HG03159 (cell line): ENCODE data around the gene LIMS2.

Experiments used
- ATAC-seq: cut with Tn5 transposase; IDR thresholded peaks from one replicate; pipeline ENCODE4 v1.9.1; 2021; ENCODE audit warnings: mild to moderate bottlenecking, moderate library complexity; ENCODE audit not compliant: unreplicated experiment

The LIMS2 gene

DNA sequence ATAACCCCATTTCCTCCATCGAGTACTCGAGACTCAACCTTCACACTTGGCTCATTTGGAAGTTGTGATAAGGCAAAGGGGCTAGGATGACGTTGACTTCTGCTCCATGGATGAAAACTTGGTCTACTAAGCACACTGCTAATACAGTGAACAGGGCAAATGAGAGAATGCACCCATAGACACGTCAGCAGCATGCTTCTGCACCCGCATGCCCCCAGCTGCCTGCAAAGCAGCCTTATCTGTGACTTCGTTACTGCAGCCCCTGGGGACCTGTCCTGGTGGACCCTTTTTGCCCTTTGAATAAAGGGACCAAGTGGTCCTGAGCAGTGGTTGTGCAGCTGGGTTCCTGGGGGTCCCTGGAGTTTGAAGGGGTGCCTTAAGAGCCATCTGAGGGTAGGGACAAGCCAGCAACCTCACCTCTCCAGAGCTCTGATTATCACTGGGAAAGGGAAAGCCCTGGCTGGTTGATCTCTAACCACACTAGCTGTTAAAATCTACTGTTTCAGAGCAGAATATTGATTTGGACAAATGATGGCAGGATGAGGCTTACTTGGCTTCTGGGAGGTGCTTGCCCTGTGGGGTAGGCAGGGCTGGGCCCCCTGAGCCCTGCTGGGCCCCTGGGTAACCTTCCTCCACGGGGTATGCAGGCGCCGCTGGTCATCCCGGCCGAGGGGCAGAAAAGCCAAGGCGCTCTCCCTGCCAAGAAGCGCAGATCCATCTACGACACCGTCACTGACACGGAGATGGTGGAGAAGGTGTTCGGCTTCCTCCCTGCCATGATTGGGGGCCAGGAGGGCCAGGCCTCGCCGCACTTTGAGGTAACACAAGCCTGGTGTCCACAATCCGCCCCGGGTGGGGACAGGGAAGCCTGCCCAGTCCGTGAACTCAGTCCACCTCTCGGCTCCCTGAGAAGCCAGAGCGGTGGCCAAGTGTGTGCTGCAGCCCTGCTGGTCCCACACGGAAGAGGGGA is 67.0 kb downstream of the LIMS2 start:
- ATAC-seq: no peak

DNA sequence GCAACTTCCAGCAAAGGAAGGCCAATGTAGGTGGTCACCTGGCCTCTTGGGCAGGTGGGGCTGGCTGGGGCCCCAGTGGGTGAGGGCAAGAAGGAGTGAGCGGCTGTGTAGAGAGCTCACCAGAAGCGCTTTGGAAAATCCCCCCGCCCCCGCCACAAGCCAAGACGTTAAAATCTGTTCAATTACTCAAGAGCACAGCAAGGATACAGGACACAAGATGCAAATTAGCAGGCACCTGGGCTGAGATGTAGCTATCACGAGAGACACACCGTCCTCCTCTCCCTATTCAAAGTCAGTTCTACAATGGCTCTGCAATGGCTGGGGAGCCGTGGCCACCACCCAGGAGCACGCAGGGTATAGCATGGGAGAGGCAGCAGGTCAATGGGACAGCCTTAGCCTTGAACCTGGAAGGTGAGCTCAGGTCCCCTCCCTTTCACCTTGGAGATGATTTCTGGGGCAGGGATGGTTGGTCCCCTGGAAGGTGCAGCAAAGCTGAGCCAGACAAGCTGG is 67.9 kb downstream of the LIMS2 start:
- no peak for ATAC-seq

DNA sequence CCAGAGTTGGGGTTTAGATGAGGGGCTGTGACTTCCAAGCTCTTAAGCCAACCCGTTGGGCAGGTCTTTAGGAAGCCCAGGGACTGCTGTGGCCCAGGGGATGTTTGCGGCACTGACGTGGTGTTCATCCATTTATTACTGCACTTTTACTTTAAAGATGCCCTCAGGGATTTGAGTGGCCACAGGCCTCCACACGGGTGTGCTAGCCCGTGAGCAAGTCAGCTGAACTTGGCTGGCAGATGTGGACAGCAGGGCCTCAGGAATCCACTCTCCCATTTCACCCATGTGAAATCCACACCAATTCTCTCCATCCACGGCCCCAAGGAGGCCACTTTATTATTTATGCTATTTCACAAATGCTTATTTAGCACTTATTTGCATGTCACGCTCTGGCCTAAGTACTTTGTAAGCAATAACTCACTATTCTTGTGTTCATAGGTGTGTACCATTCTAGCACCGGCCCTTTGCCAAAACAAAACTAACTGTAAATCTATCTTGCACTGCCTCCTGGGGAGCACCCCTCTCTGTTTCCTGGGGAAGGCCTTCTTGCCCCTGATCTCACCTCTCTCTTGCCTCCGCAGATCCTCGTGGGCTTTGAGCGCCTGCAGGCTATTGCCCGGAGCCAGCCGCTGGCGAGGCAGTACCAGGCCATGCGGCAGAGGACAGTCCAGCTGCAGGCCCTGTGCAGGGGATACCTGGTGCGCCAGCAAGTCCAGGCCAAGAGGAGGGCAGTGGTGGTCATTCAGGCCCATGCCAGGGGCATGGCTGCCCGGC is 68.5 kb downstream of the LIMS2 start:
- ATAC-seq: no peak

DNA sequence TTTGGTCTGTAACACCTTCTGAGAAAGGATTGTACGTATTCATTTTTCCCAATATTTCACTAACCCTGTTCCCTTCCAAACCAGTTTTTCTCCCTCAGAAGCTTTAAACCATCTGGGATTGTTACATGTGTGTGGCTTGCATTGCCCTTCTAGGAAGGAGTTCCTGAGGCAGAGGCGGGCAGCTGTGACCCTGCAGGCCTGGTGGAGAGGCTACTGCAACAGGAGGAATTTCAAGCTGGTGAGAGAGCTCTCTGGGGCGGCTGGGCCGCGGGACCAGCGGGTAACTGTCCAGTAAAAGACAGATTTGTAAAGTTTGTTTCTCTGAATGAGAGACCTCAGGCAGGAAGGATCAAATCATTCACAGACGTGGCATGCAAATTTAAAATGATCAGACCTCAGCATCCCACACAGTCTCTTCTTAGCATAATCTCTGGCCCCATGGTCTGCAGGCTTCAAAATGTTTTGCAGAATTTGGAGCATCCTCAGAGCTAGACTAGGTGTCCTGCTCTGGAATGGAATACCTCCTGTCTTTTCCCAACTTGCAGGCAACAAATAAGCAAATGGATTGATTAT is 69.6 kb downstream of the LIMS2 start:
- no peak for ATAC-seq

DNA sequence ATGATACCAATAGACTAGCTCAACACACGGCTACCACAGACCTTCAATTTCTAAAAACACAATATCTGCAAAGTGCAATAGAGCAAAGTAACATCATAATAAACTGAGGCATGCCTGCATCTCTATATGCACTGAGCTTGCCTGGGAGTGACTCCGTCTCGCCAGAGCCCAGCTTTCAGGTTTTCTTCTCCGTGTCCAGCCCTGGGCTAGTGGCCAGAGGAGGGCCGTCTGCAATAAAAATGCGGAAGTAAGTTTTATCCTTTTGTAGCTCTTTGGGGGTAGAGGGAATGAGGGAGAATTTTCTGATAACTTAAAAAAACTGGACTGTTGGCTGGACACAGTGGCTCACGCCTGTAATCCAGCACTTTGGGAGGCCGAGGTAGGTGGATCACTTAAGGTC is 70.3 kb downstream of the LIMS2 start:
- no peak for ATAC-seq

DNA sequence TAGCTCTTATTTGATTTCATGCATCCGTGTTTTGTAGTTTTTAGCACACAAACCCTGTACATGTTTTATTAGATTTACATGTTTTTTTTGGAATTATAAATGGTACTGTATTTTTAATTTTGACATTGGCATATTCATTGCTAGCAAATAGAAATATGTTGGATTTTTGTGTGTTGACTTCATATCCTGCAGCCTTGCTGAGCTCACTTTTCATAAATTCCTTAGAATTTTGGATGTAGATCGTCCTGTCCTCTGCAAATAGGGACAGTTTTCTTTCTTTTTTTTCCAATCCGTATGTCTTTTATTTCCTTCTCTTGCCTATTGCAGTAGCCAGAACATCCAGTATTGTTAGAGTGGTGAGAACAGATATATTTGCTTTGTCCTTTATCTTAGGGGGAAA is 76.1 kb downstream of the LIMS2 start:
- no peak for ATAC-seq

DNA sequence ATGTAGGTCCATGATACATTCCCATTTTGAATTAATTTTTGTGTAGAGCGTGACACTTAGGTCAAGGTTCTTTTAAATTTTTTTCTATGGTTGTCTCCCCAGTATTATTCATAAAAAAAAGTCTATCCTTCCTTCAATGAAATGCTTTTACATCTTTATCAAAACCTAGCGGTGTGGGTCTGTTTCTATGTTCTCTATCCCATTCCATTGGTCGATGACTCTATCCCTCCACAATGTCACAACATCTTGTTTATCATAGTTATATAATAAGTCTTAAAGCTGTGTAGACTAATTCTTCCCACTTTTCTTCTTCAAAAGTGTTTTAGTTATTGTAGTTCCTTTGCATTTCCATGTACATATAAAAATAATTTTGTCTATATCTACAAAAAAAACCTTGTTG is 76.6 kb downstream of the LIMS2 start:
- ATAC-seq: no peak

DNA sequence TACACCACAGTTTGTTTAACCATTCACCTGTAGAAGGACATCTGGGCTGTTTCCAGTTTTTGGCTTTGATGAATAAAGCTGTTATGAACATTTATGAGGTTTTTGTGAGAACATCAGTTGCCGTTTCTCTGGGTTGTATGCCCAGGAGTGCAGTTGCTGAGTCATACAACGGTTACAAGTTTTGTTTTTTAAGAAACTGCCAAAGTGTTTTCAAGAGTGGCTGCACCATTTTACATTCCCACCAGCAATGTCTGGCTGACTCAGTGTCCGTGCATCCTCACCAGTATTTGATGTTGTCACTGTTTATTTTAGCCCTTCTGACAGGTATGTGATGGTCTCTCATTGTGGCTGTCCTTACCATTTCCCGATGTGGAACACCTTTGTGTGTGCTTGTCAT is 77.3 kb downstream of the LIMS2 start:
- ATAC-seq: no peak

DNA sequence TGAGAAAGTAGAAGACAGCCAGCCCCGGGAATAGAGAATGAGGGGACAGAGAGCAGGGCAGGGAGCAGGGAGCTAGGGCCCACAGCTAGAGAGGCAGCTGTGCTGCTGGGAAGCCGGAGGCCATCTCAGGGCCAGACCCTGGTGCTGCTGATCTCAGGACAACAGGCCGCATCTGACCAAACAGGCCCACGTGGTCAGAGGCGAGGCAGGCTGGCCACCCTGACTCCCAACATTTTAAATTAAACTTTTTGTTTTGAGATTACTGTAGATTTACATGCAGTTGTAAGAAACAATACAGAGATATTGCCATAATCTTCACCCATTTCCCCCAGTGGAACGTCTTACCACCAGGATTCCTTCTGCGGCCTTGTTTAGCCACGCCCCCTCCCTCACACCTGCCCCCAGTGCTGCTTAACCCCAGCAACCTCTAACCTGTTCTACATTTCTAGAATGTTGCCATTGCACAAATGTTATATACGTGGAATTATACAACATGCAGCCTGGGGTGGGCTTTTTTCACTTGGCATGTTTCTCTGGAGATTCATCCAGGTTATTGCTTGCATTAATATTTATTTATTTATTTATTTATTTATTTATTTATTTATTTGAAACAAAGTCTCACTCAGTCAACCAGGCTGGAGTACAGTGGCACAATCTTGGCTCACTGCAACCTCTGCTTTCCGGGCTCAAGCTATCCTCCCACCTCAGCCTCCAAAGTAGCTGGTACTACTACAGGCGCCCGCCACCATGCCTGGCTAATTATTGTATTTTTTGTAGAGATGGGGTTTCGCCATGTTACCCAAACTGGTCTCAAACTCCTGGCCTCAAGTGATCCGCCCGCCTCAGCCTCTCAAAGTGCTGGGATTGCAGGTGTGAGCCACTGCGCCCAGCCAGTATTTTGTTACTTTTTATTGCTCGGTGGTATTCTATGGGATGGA is 78.0 kb downstream of the LIMS2 start:
- no peak for ATAC-seq

DNA sequence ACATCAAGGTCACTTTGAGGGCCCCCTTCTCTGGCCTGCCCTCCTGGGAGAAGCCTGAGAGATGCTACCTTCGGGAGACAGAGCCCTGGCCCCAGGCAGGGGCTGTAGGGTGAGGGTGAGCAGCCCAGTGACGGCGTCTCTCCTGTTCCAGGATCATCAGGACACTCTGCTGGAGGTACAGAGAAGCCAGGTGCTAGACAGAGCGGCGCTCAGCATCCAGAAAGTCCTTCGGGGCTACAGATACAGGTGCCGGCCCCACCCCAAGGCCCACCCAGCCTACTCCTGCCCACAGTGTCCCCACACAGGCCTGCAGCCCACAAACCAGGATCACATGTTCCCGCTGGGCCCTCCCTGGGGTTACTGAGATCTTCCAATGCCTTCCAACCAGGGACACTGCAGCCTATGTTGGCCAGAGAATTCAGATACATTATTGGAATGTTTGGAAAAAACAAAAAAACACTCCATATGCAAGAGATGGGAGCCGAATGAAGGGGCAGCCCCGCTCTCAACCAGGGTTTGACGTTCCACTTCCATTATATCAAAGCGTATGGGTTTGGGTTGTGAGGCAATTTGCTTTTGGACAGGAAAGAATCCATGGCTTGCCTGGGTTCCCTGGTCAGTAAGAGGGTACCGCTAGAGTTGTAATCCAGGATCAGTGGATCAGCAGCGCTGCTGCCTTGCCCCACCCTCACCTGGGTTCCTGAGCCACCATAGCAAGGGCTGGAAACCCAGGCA is 78.9 kb downstream of the LIMS2 start:
- no peak for ATAC-seq

DNA sequence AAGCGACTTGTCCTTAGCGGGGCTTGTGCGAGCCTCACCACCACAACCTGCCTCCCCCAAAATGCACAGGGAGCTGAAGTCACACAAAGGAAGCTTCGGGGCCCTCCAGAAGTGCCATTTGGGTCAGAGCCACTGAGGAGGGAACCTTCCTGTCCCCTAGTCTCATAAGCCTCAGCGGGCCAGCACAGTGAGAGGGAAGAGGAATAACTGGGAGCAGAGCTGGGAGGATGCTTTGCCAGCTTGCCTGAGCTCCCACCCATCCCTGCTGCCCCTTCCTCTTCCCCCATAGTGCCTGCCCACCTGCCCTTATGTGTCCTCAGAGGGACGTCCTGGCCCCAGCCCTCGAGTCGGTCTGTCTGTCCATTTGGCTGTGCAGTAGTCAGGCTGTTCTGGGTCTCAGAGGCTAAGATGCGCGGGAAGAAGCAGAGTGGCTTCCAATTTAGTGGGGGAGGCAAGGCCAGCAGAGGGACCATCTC is 81.2 kb downstream of the LIMS2 start:
- ATAC-seq: no peak

DNA sequence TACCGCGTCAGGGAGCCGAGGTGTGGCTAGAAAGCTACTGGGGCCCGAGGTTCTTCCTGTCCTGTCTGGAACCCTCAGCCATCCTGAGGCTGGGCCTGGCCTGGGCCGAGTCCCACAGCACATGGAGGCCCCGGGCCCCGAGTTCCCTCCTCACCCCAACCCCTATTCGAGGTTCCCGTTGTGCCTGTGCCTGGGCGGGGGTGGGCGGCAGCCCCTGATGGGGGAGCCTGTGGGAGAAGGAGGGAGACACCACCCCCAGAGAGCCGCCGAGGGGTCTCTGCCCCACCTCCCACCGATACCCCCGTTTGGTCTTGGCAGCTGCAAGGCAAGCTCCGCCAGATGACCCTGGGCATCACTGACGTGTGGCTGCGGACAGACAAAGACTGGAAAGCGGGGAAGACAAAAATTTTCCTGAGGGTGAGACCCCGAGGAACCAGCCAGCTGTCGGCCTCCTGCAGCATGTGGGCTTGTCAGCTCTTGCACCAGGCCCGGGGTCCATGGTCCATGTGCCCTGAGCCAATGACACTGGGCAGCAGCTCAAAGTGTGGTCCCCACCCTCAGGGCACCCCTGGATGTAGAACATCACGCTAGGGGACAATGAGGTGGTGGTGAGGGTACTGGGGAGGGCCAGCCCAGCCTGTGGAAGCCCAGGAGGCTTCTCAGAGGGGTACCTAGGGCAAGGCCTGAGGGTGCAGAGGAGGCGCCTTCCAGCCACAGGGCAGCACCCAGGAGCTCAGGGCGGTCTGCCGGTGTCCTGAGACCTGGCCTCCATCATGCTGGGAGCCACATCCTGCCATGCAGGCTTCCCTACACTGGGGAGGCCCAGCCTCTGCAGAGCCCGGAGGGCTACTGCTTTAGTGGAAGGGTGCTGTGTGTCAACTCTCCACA is 81.9 kb downstream of the LIMS2 start:
- no peak for ATAC-seq

DNA sequence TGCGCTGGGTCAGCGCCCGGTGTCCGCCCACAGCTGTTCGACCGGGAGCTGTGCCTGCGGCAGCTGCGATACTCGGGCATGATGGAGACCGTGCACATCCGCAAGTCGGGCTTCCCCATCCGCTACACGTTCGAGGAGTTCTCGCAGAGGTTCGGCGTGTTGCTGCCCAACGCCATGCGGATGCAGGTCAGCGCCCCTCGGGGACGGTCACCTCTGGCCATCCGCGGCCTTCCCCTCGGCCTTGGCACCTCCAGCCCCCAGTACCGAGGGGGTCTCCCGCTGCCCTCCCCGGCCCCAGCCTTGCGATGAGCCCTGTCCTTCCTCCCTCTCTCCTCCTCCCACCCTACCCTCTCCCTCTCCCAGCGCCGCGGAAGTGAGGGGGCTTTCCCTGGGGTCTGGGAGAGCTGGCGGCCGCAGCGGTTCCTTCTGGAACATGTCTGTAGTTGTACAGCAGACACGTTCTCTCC is 82.5 kb downstream of the LIMS2 start:
- no peak for ATAC-seq

DNA sequence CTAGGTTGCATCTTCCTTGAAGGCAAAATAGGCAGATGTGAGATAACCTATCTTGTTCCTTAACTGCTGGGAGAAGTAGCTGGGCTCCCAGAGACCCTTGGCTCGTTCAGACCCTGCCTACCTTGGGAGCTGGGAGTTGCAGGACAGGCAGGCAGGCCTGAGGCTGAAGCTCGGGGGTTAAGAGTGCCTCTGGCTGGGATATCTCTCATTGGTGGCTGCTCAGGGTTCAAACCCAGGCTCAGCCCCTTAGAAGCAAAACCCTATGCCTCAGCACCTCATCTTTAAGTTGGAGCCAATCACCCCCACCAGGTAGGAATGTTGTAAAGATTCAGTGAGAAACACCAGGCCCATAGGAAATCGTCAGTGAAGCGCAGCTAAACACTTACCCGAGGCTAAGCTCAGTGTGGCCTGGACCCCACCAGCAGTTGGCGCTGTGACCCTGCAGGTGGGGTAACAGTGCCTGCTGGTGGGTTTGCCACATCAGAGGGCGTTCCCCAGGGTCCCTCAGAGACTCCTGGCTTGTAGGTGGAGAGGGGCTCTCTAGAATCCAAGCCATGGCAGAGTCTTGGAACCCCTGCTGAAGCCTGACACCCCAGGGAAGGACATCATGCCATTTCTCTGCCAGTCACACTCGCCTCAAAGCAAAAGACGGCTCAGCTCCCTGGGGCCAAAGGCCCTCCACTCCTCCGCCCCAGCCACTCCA is 84.0 kb downstream of the LIMS2 start:
- ATAC-seq: peak; percentile 57

DNA sequence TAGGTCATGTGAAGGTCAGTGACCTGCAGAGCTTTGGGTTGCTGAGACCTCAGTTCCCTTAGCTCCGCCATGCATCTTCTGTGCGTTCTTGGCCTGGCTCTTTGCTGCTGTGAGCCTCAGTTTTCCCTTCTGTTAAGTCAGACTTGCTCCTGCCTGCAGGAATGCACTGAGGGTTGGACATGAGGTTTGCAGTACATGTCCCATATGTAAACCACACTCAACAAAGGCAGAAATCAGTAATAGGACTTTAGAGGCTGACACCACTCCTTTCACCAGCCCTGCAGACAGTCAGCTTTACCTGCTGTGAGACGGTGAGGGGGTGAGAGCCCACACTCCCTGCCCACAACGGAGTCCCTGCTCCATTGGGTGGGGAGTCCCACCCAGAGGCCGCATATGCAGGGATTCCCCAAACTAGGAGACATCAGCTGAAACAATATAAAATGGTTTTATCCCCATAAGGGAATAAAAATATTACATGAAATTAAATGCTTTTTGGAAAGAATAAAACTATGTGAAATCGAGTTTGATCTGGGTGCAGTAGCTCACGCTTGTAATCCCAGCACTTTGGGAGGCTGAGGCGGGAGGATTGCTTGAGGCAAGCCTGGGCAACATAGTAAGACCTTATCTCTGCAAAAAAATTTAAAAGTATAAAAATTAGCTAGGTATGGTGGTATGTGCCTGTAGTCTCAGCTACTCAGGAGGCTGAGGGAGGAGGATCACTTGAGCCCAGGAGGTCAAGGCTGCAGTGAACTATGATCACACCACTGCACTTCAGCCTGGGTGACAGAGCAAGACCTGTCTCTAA is 84.7 kb downstream of the LIMS2 start:
- no peak for ATAC-seq

DNA sequence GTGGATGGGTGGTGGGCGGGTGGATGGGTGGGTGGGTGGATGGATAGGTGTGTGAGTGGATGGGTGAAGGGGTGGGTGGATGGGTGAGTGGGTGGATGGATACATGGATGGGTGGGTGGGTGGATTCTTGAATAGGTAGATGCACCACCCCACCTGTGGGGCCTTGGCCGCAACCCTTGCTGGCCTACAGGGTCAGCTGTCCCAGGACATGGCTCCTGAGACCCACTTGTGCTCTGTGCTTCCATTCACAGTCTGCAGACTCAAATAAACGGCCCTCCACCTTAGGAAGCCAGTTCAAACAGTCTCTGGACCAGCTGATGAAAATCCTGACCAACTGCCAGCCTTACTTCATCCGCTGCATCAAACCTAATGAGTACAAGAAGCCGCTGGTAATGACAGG is 85.5 kb downstream of the LIMS2 start:
- no peak for ATAC-seq

DNA sequence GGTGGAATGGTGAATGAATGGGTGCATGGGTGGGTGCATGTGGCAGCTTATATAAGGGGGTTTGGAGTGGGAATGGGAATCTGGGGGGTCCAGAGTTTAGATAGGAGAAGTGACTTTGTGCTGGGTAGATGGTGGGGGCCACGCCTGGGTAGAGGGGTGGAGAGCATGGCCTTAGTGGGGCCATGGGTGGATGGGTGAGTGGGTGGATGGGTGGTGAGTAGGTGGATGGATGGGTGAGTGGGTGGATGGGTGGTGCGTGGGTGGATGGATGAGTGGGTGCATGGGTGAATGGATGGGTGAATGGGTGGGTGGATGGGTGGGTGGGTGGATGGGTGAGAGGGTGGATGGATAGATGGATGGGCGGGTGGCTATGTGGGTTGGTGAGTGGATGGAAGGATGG is 86.0 kb downstream of the LIMS2 start:
- no peak for ATAC-seq
